Measurements from ENCODE around the gene TRPV4.
"Not testable (repeated sequence)": the region's sequence is repeated elsewhere in the genome, so short reads cannot be mapped to it uniquely, and the experiment has no call there.

Gene TRPV4

DNA sequence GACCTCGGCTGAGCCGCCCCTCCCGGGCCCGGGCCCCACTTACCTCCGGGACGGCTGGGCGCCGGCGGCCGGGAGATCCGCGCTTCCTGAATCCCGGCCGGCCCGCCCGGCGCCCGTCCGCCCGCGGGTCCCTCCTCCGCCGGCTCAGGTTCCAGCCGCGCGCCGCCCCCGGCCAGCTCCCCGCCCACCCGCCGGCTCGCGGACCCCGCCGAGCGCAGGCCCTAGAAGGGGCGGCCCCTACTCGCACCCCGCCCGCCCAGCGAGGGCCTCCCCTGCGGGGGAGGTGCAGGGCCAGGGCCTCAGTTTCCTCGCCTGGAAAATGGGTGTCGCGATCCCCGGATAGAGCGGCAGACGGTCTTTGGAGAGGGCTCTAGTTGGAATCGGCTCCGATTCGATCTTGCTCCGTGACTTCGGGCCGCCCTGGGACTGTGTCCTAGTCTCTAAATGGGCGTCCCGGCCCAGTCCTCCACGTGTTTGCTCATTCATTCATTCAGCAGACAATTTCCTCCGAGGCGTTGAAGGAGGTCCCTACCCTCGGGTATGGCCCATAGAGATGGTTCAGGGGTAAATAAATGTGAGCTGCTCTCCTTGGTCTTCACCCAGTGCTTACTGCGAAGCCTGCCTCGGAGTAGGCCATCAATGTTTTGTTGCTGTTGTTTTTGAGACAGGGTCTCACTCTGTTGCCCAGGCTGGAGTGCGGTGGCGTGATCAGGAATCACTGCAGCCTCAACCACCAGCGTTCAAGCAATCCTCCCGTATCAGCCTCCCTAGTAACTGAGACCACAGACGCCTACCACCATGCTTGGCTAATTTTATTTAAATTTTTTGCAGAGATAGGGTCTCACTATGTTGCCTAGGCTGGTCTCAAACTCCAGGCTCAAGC lies at the start of gene TRPV4:
TSS of gene TRPV4 (minus strand) at position 92 of the 883 bp plus-strand sequence. CDS start 18,602 bp downstream, outside the sequence.
- DNase-seq (ENCODE audit: low read depth): no peak

DNA sequence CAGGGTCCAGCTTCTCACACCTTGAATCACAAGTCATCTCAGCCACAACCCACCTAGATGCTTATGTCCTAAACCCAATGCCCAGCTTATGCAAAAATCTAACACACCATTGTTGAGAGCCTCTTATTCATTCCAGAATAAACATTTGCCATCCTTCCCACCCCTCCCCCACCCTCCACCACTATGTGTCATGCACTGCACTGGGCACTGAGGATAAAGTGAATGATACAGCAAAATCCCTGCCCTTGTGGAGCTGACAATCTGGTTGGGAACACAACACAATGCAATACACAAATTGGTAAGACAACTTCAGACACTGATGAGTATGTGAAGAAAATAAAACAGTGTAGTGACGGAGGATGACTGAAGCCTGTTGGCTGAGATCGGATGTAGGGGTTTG lies 48.6 kb upstream of the TRPV4 start:
- no peak for DNase-seq (ENCODE audit: low read depth)

DNA sequence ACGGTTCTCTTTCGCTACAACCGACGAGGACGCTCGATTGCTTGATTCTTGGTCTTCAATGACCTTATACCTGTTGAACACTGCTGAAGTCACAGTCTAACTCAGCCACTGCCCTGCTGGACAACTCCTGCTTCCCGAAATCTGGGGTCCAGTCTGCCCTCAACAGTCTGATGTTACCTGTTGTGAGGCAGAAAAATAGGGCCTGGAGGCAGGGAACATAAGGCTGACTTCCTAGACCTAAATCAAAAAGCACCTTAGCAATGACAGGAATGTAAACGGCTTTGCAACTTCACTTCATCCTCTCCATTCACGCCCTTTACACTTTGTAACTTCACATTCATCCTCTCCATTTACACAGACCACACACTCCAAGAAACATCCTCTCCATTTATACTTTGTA lies 47.7 kb upstream of the TRPV4 start:
- no peak for DNase-seq (ENCODE audit: low read depth)

DNA sequence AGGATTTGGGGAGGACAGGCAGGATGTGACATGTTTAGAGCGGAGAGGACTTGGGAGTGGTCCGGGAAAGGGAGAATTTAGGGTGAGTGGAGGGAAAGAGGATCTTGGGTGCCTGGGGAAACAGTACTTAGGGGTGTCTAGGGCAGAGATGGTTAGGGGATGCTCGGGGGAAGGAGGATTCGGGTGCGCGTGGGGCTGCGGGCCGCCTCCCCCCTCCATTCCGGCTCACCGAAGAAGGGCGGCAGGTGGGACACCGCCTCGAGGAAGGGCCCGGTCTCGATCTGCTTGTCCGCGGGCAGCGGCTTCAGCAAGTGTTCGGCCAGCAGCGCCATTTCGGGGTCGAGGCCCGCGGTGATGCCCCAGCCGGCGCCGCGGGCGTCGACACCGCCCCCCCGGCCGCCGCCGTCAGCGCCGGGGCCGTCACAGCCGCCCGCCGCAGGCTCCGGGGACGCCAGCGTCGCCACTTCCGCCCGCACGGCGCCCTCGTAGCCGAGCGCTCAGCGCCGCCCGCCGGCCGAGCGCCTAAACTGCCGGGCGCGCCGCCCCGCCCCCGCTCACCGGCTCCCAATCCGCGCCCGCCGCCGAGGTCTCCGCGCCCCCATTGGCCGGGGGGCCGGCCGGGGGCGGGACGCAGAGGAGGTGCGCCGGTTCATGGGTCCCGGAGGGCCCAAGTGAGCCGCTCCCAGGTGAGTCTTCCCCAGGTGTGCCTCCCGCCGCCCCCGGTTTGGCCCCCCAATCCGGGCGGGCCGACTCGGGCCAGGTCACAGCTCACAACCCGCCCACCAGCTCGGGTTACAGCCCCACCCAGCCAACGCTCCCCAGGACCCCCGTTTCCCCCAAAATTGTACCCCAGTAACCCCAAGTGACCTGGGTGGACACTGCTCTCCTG lies 47.1 kb upstream of the TRPV4 start, which contains the start of gene GLTP:
TSS of gene GLTP (minus strand) at position 499 of the 889 bp plus-strand sequence. CDS start at position 332, 167 bp downstream.
- DNase-seq (ENCODE audit: low read depth): peak; percentile 81

DNA sequence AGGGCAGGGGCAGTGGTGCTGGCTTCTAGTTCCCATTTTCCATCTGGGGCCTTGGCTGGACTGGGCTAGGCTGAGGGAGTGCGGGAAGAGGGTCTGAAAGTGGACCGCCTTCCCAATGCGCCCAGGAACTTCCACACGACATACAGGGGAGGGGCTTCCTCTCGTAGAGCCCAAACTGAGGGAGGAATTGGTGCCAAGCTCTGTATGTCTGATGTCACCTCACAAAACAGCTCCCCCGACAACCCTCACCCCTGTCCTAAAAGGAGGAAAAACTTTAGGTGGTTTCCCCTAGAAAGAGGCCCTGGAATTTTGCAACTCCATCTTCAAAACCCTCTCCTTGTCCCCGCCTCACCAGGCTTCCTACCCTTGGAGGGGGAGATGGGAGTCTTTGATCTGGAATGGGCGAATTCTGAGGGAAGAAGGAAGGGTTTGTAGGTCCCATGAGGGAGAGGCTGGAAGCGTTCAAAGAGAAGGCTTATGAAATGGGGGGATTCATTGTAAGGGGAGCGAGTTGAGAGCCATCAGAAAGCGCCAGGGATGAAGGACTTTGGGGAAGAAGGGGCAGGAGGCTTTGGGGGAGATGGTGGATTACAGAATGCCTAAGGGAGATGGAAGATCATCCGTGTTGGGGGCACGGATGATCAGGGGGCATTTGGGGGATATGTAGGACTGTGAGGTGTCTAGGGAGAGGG lies 46.3 kb upstream of the TRPV4 start:
- no peak for DNase-seq (ENCODE audit: low read depth)

DNA sequence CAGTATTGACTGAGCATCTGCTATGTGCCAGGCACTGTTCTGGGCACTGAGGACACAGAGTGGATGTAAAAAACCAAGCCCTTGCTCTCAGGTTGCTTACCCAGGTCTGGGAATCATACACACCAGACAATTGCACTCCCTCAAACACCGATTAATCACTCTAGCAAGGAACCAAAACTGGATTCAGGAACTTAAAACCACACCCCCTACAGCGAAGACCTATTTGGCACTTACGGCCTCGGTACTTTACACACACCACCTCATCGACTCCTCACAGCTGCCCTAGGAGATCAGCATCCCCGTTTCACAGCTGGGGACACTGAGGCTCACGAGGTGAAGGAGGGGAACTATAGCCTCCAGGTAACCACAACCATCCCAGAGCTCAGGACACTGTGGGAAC lies 45.6 kb upstream of the TRPV4 start:
- no peak for DNase-seq (ENCODE audit: low read depth)

DNA sequence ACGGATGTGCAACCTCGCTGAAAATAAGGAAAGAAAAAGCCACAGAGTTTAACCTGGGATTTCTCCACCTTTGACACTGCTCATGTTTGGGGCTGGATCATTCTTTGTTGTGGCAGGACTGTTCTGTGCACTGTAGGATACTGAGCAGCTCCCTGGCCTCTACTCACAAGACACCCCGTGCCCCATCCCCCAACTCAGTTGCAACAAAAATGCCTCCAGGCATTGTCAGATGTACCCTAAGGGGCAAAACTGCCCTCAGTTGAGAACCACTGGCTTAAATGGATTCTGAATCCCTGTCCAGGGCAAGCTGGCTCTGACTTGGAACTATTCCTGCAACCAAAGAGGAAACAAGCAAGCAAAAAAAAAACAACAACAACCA lies 45.0 kb upstream of the TRPV4 start:
- no peak for DNase-seq (ENCODE audit: low read depth)

DNA sequence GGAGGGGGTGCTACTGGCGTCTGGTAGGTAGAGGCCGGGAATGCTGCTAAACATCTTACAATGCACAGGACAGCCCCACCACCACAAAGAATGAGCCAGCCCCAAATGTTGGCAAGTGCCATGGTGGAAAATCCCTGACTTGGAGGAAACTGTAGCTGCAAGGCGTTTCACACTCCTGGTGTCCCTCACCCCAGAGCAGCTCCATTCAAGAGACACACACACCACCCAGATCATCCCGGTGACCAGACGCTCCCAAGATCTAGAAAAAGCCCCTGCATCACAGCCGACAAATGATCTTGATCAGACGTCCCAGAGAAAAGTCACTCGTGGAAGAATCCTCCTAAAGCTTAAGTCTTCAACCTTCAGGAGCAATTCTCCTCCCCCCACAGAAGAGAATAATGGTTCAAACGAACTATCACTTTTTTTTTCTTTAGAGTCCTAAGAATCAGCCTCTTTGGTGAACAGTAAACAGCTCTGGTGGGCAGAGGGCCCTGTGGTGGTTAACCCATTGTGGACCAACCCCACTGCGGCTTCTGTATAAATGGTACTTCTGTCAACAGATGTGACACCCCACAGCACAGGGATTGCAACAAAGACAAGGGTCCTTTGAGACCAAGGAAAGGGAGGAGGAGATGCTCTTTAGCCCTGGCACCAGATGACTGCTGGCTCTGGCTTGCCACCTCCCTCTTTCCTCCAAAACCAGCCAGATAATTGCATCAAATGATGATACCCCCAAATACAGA lies 44.5 kb upstream of the TRPV4 start:
- no peak for DNase-seq (ENCODE audit: low read depth)

DNA sequence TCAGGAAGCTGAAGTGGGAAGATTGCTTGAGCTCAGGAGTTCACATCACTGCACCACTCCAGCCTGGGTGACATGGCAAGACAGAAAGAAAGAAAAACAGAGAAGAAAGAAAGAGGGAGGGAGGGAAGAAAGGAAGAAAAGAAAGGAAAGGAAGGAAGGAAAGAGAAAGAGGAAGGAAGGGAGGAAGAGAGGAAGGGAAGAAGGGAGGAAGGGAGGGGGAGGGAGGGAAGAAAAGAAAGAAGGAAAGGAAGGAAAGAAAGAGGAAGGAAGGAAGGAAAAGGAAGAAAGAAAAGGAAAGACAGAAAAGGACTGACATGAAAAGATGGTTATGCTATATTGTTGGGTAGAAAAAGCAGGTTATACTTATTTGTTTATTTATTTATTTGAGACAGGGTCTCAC lies 43.2 kb upstream of the TRPV4 start:
- no peak for DNase-seq (ENCODE audit: low read depth)

DNA sequence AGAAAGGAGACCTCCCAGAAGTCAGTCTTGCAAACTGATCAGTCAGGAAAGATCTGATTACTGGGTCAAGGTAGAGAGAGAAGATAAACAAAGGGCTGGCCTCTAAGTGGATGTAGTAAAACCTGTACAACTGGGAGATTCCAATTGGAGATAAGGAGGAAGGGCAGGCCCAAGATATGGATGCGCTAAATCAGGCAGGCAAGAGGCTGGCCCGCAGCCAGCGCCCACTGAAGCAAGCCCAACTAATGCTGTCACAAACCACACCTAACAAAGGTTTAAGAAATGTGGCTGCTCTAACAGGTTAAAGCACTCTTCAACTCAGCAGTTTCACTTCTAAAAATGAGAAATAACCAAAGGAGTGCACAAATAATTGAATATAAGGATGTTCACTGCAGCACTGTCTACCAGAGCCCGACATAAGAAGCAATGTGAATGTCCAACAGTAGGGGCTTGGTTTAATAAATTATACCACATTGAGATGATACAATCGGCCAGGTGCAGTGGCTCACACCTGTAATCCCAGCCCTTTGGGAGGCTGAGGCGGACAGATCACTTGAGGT lies 42.5 kb upstream of the TRPV4 start:
- no peak for DNase-seq (ENCODE audit: low read depth)

DNA sequence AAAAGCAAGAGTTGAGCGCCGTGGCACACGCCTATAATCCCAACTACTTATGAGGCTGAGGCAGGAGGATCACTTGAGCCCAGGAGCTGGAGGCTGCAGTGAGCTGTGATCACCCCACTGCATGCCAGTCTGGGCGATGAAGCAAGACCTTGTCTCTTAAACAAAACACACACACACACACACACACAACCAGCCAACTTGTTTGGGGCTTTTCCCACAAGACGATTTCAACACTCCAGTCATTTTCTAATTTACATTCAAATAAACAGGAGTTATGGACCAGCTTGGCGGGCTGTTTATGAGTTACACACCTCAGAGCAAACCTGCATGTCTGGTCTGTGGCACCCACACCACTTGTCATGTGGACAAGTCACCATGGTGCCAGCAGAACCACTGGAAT lies 40.5 kb upstream of the TRPV4 start:
- DNase-seq (ENCODE audit: low read depth): no peak

DNA sequence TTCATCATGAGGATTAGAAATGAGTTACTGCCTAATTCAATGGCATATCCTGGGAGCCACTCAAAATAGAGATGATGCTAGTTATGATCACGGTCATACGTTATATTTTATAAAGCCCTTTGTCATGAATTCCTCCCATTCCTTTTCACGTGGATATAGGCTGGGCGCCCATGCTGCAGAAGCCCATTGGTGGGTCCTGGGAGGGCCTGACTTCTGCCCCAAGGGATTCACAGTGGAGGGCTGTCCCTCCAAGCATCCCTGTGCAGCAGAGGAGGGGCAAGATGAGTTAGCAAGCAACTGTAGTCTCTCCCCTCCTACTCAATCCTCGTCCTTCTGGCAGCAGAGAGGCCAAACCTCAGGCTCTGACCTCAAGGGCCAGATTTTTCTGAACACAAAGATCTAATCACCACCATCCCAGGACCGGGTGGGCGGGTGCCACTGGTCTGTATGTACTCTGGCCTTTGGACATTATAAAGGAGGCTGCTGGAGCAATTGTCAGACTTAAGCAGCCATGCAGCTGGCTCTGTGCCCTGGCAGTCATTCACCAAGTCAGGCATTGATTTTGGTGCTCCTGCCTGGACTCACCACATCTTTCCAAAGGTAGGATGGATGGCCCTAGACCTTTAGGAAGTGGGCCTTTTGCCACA lies 38.6 kb upstream of the TRPV4 start:
- DNase-seq (ENCODE audit: low read depth): no peak

DNA sequence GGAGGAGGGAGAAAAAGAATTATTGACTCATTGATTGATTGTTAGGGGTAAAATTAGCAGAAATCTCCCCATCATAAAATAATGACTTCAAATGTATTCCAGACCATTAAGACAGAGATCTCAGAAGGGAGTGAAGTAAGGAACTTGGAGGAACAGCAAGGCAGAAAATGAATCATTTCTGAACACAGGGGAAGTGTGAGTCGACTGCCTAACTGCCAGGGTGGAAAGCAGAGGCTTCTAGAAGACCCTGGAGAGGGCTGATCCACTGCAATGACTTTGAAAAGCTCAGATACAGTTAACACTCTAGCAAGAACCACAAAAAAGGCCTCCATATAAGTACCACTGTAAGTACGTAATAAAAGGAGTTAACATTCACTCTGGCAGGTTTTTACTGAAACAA lies 37.5 kb upstream of the TRPV4 start:
- DNase-seq (ENCODE audit: low read depth): no peak

DNA sequence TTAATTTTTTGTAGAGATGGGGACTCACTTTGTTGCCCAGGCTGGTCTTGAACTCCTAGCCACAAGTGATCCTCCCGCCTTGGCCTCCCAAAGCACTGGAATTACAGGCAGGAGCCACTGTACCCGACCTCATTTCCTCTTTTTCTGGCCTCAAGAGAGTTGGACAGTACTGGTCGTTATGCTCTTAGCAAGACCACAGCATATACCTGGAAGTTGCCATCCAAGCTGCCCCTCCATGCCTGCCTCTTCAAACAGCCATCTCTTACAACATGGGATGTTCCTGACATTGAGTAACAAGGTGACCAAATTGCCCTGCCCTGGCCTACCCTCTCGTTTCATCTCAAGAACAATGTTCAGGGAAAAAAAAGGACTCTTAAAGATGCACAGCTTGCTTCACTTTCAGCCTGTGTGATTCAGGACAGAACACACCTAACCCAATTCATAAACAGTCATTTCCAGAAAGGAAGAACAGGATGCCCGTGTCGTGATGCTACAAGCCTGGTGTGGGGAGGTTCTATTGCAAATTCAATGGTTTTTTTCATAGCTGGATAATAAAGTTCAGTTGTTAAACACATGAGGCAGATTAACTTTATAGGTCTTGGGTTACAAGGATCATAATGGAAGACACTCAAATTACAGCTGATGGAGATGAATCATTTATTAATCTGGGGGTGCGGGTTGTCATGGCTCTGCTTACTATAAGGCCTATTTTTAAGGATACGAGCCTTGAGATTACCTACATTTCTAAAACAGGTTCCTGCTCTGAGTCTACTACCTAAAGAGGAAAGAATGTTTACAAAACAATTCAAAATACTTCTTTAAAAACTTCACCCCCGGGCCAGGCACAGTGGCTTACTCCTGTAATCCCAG lies 35.2 kb upstream of the TRPV4 start:
- DNase-seq (ENCODE audit: low read depth): no peak

DNA sequence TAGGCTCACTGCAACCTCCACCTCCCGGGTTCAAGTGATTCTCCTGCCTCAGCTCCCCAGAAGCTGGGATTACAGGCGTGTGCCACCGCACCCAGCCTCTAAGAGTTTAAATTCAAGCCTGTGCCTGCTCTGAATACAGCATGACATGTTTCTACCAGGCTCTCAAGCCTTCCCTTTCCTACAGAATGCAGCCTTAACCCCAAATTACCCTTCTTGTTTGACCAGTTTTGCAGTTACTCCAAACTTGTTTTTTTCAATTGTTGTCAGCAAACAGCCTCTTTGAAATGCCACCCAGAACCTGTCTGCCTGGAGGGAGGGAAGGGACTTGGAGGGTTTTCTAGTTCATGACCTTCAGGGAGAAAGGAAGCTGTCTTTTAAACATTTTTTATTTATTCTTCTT lies 31.7 kb upstream of the TRPV4 start:
- no peak for DNase-seq (ENCODE audit: low read depth)

DNA sequence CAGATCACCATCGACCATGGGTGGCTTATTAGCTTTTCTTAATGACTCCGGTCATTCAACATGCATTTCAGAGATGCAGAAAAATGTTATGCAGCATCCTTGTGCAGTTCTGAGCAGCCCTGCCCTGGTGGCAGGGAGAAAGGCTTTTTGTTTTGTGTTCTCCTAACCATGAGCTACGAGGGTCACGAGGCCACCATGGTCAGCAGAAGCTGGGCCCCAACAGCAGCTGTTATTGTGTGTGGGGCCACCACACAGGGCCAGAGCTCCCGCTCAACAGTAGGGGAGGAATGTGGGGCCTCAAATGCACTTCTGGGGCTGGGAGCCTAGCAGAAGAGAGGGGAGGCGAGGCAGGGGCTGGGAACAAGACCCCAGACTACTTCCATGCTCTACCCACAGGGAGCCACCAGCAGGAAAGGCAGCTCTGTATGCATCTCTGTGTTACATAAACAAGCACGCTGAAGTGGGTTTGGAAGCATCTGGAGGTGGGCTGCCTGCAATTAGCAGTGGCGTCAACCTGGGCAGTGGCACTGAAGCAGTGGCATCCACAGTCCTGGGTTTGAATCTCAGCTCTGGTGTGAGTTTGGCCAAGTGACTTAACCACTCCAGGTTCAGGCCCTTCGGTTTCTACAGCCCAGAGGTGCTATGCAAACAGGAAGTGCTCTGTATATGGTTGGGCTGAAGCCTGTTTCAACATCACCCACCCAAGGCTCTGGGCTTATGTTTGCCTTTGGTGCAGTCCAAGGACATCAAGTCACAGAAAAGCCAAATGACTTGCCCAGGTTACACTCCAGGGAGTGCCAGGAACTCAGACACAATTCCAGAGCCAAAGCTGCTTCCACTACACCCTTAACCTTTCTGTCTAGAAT lies 30.9 kb upstream of the TRPV4 start:
- no peak for DNase-seq (ENCODE audit: low read depth)

DNA sequence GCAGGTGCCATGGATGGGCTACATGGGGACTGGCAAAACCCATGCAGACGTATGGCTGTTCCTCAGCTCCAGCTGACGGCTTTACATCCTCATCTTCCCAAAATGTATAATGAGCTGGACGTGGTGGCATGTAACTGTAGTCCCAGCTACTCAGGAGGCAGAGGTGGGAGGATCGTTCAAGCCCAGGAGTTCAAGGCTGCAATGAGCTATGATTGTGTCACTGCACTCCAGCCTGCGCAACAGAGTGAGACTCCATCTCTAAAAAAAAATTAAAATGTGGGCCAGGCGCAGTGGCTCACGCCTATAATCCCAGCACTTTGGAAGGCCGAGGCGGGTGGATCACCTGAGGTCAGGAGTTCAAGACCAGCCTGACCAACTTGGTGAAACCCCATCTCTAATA lies 29.3 kb upstream of the TRPV4 start:
- DNase-seq (ENCODE audit: low read depth): not testable (repeated sequence)

DNA sequence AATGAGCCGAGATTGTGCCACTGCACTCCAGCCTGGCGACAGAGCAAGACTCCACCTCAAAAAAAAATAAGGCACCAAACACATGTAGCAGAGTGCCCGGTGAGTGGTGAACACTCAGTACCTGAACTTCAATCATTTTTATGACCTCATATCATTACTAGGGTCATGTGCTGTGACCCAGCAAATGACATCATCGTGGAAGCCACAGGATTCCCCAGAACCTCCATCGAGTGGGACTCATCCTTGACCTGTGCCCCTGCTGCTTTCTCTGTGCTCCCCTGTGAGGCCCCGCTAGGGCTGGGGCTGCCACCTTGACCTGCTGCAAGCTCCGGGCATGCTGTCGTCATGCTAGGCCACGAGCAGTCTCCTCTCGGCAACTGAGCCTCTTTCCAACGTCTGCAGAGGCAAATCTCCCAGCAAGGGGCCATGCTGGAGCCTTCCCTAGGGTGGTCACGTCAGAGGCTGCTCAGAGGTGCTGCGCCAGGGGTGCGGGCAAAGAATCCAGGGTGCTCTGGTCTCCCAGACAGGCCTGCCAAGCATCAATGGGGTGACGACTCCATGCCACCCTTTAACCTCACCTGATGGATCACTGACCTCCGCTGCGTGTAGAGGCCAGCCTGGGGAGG lies 28.6 kb upstream of the TRPV4 start:
- DNase-seq (ENCODE audit: low read depth): no peak

Measured in activated gamma-delta T cell treated with anti-CD3 and anti-CD28 coated beads, Interleukin-2, amount 50 U/mL, for 16 hours (primary cell).